HEK293 (cell line): ENCODE data around the gene IL31RA.
A peak's percentile ranks its signal among the peaks of the same experiment; 100 is the strongest.

Source experiments
- CTCF ChIA-PET: fragments of 350-600 bp; formaldehyde crosslinking; extraction: SDS; loops from one replicate; lab custom pipeline; 2021; ENCODE audit warnings: antibody characterized with exemption; lab: Yijun Ruan, JAX
- POLR2A ChIA-PET: fragments of 300-600 bp; formaldehyde crosslinking; extraction: SDS; loops from one replicate; lab custom pipeline; 2020; ENCODE audit warnings: antibody characterized with exemption, inconsistent platforms; lab: Yijun Ruan, JAX
- H3K27ac ChIP-seq: fragments of 200-500 bp; sonication (Bioruptor generic); 2 replicates; pipeline ENCODE4 v1.5.1; 2014; ENCODE audit warnings: low read depth, low read length, control low read depth, inconsistent platforms; ENCODE audit errors: extremely low read depth
- H3K36me3 ChIP-seq, 2 experiments: fragments of 200-500 bp in 1 of 2; sonication (Bioruptor generic) in 1 of 2; 1 replicate in 1 of 2; 2 replicates in 1 of 2; pipeline ENCODE4 v1.5.1; 2014 to 2017; ENCODE audit warnings: inconsistent platforms in 2 of 2, low read length in 2 of 2; ENCODE audit not compliant: control insufficient read depth in 2 of 2, insufficient read depth in 1 of 2
- H3K4me1 ChIP-seq: fragments of 200-500 bp; sonication (Bioruptor generic); 2 replicates; pipeline ENCODE4 v1.5.1; 2014; ENCODE audit warnings: mild to moderate bottlenecking, low read length, inconsistent platforms; ENCODE audit not compliant: control insufficient read depth, insufficient read depth
- H3K4me3 ChIP-seq: 2 replicates; pipeline ENCODE4 v1.5.1; 2011; ENCODE audit warnings: low read depth, mild to moderate bottlenecking, control low read depth, low read length, moderate library complexity
- H3K9me3 ChIP-seq: fragments of 200-500 bp; sonication (Bioruptor generic); 2 replicates; pipeline ENCODE4 v1.5.1; 2014; ENCODE audit warnings: low read depth, low read length, inconsistent platforms; ENCODE audit not compliant: control insufficient read depth, insufficient read depth
- CTCF ChIP-seq: fragments of 450-650 bp; formaldehyde crosslinking; IDR thresholded peaks from 2 replicates; pipeline ENCODE4 v1.5.1; 2016; ENCODE audit warnings: missing biosample characterization, missing genetic modification characterization
- GLI2 ChIP-seq: fragments of 450-650 bp; formaldehyde crosslinking; IDR thresholded peaks from 2 replicates; pipeline ENCODE4; 2017; ENCODE audit warnings: missing biosample characterization, missing genetic modification characterization, low read depth, borderline replicate concordance
- PATZ1 ChIP-seq: fragments of 450-650 bp; formaldehyde crosslinking; IDR thresholded peaks from 2 replicates; pipeline ENCODE4 v1.5.1; 2016; ENCODE audit warnings: missing biosample characterization, missing genetic modification characterization
- RBAK ChIP-seq: fragments of 450-650 bp; formaldehyde crosslinking; IDR thresholded peaks from 2 replicates; pipeline ENCODE4 v1.5.1; 2016; ENCODE audit warnings: missing biosample characterization, missing genetic modification characterization
- ZEB2 ChIP-seq: fragments of 450-650 bp; formaldehyde crosslinking; IDR thresholded peaks from 2 replicates; pipeline ENCODE4 v1.5.1; 2016; ENCODE audit warnings: missing biosample characterization, missing genetic modification characterization
- ZFHX2 ChIP-seq: fragments of 450-650 bp; formaldehyde crosslinking; conservative IDR thresholded peaks from 2 replicates; pipeline ENCODE4 v1.5.1; 2016; ENCODE audit warnings: missing biosample characterization, missing genetic modification characterization
- ZFP37 ChIP-seq: fragments of 450-650 bp; formaldehyde crosslinking; IDR thresholded peaks from 2 replicates; pipeline ENCODE4 v1.5.1; 2016; ENCODE audit warnings: missing biosample characterization, missing genetic modification characterization
- ZIC2 ChIP-seq: fragments of 450-650 bp; formaldehyde crosslinking; IDR thresholded peaks from 2 replicates; pipeline ENCODE4 v1.5.1; 2016; ENCODE audit warnings: missing biosample characterization, missing genetic modification characterization
- ZNF146 ChIP-seq: fragments of 450-650 bp; formaldehyde crosslinking; IDR thresholded peaks from 2 replicates; pipeline ENCODE4 v1.5.1; 2016; ENCODE audit warnings: missing biosample characterization, missing genetic modification characterization
- ZNF324 ChIP-seq: fragments of 450-650 bp; formaldehyde crosslinking; IDR thresholded peaks from 2 replicates; pipeline ENCODE4 v1.5.1; 2016; ENCODE audit warnings: missing biosample characterization, missing genetic modification characterization
- ZNF354C ChIP-seq: fragments of 450-650 bp; formaldehyde crosslinking; IDR thresholded peaks from 2 replicates; pipeline ENCODE4 v1.5.1; 2016; ENCODE audit warnings: missing biosample characterization, missing genetic modification characterization, low read depth, borderline replicate concordance
- ZNF394 ChIP-seq: fragments of 450-650 bp; formaldehyde crosslinking; IDR thresholded peaks from 2 replicates; pipeline ENCODE4 v1.5.1; 2016; ENCODE audit warnings: missing biosample characterization, missing genetic modification characterization, mild to moderate bottlenecking, moderate library complexity, borderline replicate concordance
- ZNF558 ChIP-seq: fragments of 450-650 bp; formaldehyde crosslinking; IDR thresholded peaks from 2 replicates; pipeline ENCODE4 v1.5.1; 2016; ENCODE audit warnings: missing biosample characterization, missing genetic modification characterization
- ZNF658 ChIP-seq: fragments of 450-650 bp; formaldehyde crosslinking; IDR thresholded peaks from 2 replicates; pipeline ENCODE4; 2016; ENCODE audit warnings: missing biosample characterization, missing genetic modification characterization
- ZNF670 ChIP-seq: fragments of 450-650 bp; formaldehyde crosslinking; IDR thresholded peaks from 2 replicates; pipeline ENCODE4 v1.5.1; 2016; ENCODE audit warnings: missing biosample characterization, missing genetic modification characterization, low read depth
- ZNF692 ChIP-seq: fragments of 450-650 bp; formaldehyde crosslinking; IDR thresholded peaks from 2 replicates; pipeline ENCODE4 v1.5.1; 2016; ENCODE audit warnings: missing biosample characterization, missing genetic modification characterization
- ZNF791 ChIP-seq: fragments of 450-650 bp; formaldehyde crosslinking; IDR thresholded peaks from 2 replicates; pipeline ENCODE4 v1.5.1; 2016; ENCODE audit warnings: missing biosample characterization, missing genetic modification characterization
- ZNF830 ChIP-seq: fragments of 450-650 bp; IDR thresholded peaks from 2 replicates; pipeline ENCODE4 v1.5.0; 2018; ENCODE audit warnings: missing biosample characterization, missing genetic modification characterization, low read depth, mild to moderate bottlenecking, moderate library complexity
- ZSCAN18 ChIP-seq: fragments of 450-650 bp; formaldehyde crosslinking; IDR thresholded peaks from 2 replicates; pipeline ENCODE4 v1.5.1; 2016; ENCODE audit warnings: missing biosample characterization, missing genetic modification characterization
- ZSCAN30 ChIP-seq: fragments of 450-650 bp; IDR thresholded peaks from 2 replicates; pipeline ENCODE4 v1.5.1; 2018; ENCODE audit warnings: missing biosample characterization, mild to moderate bottlenecking, missing genetic modification characterization, moderate library complexity

IL31RA gene

GRCh38 chr5:55847837-55848236 is 3.3 kb upstream of the IL31RA start:
- ChIA-PET POLR2A (no interaction called here), CTCF (no interaction called here)
- Histone ChIP-seq H3K27ac (no peak overlapping the region), H3K4me3 (no peak overlapping the region), H3K4me1 (no peaks in the 10 kb centered on the region), H3K36me3 (no peaks in the 10 kb centered on the region), H3K9me3 (no peaks in the 10 kb centered on the region)
- TF ChIP-seq ZFP37 (tag by site-specific recombination) (no peak), ZNF692 (tag by site-specific recombination) (no peak), ZIC2 (no peak), ZNF658 (tag by site-specific recombination) (no peak), ZNF324 (tag by site-specific recombination) (no peak), ZSCAN30 (tag by site-specific recombination) (no peak), ZNF670 (tag by site-specific recombination) (no peak), ZEB2 (tag by site-specific recombination) (no peak), ZNF791 (tag by site-specific recombination) (no peak), RBAK (tag by site-specific recombination) (no peak), ZNF830 (tag by site-specific recombination) (no peak), ZNF394 (no peak), ZNF354C (tag by site-specific recombination) (no peak), ZNF558 (no peak)

- CTCF ChIA-PET: no interaction called here
- no peak for TF ChIP-seq PATZ1 (tag by site-specific recombination)
- TF ChIP-seq, all 188 proteins: peak for 0
- Histone ChIP-seq H3K9me3 (no peaks in the 10 kb centered on the region), H3K4me3 (no peak overlapping the region), H3K27ac (no peak overlapping the region), H3K4me1 (no peaks in the 10 kb centered on the region), H3K36me3 (no peaks in the 10 kb centered on the region)
- POLR2A ChIA-PET: no interaction called here
Observed at GRCh38 chr5:55848783-55849182, 2.4 kb upstream of the IL31RA start.

- Histone ChIP-seq H3K36me3 (no peaks in the 10 kb centered on the region), H3K9me3 (no peaks in the 10 kb centered on the region), H3K27ac (no peak overlapping the region), H3K4me3 (peak overlapping the region; percentile 27), H3K4me1 (no peaks in the 10 kb centered on the region)
- ChIA-PET CTCF (interaction anchor here (1.3 kb wide), 1 partner anchor 84 kb away, joined by 5 read pairs; no protein-coding TSS in a partner anchor), POLR2A (no interaction called here)
- TF ChIP-seq ZSCAN18: no peak
- no peak for TF ChIP-seq CTCF (tag by site-specific recombination)
- no peak for TF ChIP-seq ZFHX2 (tag by site-specific recombination)
- TF ChIP-seq ZNF146 (tag by site-specific recombination): no peak
- no peak for TF ChIP-seq GLI2 (tag by site-specific recombination)
Observed at GRCh38 chr5:55851675-55851979, 470 bp downstream of the IL31RA start.
